Mucosa of descending colon (tissue), 3 donors: ENCODE results near the gene RALGPS2. TPM values are rescaled to one million over a fixed set of nuclear protein-coding genes. Genes with fewer than 3 reads are reported as not detected.

ENCODE experiments used
- ATAC-seq: fragments of 200-7000 bp; cut with Tn5 transposase; one replicate; pipeline ENCODE4 v1.9.1; 2020; ENCODE audit warnings: mild to moderate bottlenecking, moderate library complexity
- DNase-seq, 3 donors: peaks; one replicate each; pipeline ENCODE4 v3.0.0-alpha.2; 2020
- H3K36me3 ChIP-seq: fragments of 200-600 bp; one replicate; pipeline ENCODE4 v1.8.0; 2021; ENCODE audit warnings: low read depth, mild to moderate bottlenecking
- H3K4me1 ChIP-seq: fragments of 200-600 bp; one replicate; pipeline ENCODE4 v1.8.0; 2021; ENCODE audit warnings: low read depth, mild to moderate bottlenecking
- H3K4me3 ChIP-seq: fragments of 200-600 bp; one replicate; pipeline ENCODE4 v1.8.0; 2021; ENCODE audit warnings: mild to moderate bottlenecking
- H3K9me3 ChIP-seq: fragments of 200-600 bp; one replicate; pipeline ENCODE4 v1.8.0; 2021; ENCODE audit warnings: mild to moderate bottlenecking
- CTCF ChIP-seq: fragments of 200-600 bp; IDR thresholded peaks from one replicate; pipeline ENCODE4 v1.8.0; 2022; ENCODE audit warnings: antibody characterized with exemption, mild to moderate bottlenecking
- intact Hi-C, 2 donors: fragments of 100-400 bp; cut with DNase I in 1 of 2; cut with micrococcal nuclease in 1 of 2; formaldehyde crosslinking; loops; one replicate each; pipeline versions ENCODE4 v1.11.0 to v1.11.1; 2022; cut with DNase I, micrococcal nuclease
- total RNA-seq, 3 donors: library from RNA; stranded (reverse); fragmentation: NEBNext Ultra II Directional in 2 of 3; extraction: Animal tissue kit (Norgen Biotek cat#: 25700) in 2 of 3; gene quantifications; one replicate each; pipeline versions ENCODE4 v1.2.1 to v1.2.4, GENCODE V29; 2021 to 2023
- donor health status: DM: no; HTN: no; CAD: no; lungs with moderate emphysema.
- donor health status: DM: no; HTN: no; CAD: no.
- donor health status: DM: no; HTN: yes; CAD: no.

RALGPS2 gene
- total RNA-seq, 3 donors from 2014 or later = 25.9 to 49.9 (median 36.4) TPM

GRCh38 chr1:178916448-178917174 is 191.6 kb downstream of the RALGPS2 start:
- no peaks in the 10 kb centered on the region for H3K9me3 ChIP-seq
- intact Hi-C loops = no loop called here
- no peaks in the 10 kb centered on the region for H3K4me1 ChIP-seq
- DNase-seq (no peak), ATAC-seq (no peak)
- no peaks in the 10 kb centered on the region for H3K36me3 ChIP-seq
- no peak for TF ChIP-seq CTCF
- H3K4me3 ChIP-seq = no peak overlapping the region

GRCh38 chr1:178918308-178918707 is 193.3 kb downstream of the RALGPS2 start:
- no peaks in the 10 kb centered on the region for H3K4me1 ChIP-seq
- ATAC-seq (no peak), DNase-seq (no peak)
- intact Hi-C loops = no loop called here
- H3K9me3 ChIP-seq = no peaks in the 10 kb centered on the region
- H3K36me3 ChIP-seq = no peaks in the 10 kb centered on the region
- TF ChIP-seq CTCF = no peak
- no peak overlapping the region for H3K4me3 ChIP-seq

- intact Hi-C loops = no loop called here
- ATAC-seq (no peak), DNase-seq (no peak)
- Histone ChIP-seq H3K4me1 (no peaks in the 10 kb centered on the region), H3K4me3 (no peak overlapping the region), H3K36me3 (no peaks in the 10 kb centered on the region), H3K9me3 (no peaks in the 10 kb centered on the region)
- no peak for TF ChIP-seq CTCF
These were observed 193.9 kb downstream of the RALGPS2 start for GRCh38 chr1:178918955-178919354.

GRCh38 chr1:178919581-178919980 is 194.5 kb downstream of the RALGPS2 start:
- intact Hi-C loops = no loop called here
- H3K9me3 ChIP-seq = no peaks in the 10 kb centered on the region
- DNase-seq (no peak), ATAC-seq (no peak)
- no peak overlapping the region for H3K4me3 ChIP-seq
- H3K4me1 ChIP-seq = no peaks in the 10 kb centered on the region
- H3K36me3 ChIP-seq = no peaks in the 10 kb centered on the region
- no peak for TF ChIP-seq CTCF

GRCh38 chr1:178921499-178921898 is 196.5 kb downstream of the RALGPS2 start:
- no peaks in the 10 kb centered on the region for H3K9me3 ChIP-seq
- ATAC-seq = no peak

More at GRCh38 chr1:178921499-178921898, 196.5 kb downstream of the RALGPS2 start:
- no peak overlapping the region for H3K4me3 ChIP-seq
- intact Hi-C loops = no loop called here
- no peaks in the 10 kb centered on the region for H3K4me1 ChIP-seq
- no peaks in the 10 kb centered on the region for H3K36me3 ChIP-seq
- DNase-seq = no peak
- TF ChIP-seq CTCF = no peak
